H1 (cell line): Measurements from ENCODE around the gene TXNDC11.

Experiments
- BACH1 ChIP-seq: IDR thresholded peaks from 2 replicates; pipeline ENCODE4 v1.6.1; 2012; ENCODE audit warnings: low read length, improper control_type of control experiment
- BRCA1 ChIP-seq: IDR thresholded peaks from 2 replicates; pipeline ENCODE4 v1.6.1; 2012; ENCODE audit warnings: low read depth, low read length, improper control_type of control experiment
- CTCF ChIP-seq, 3 experiments: IDR thresholded peaks; 1 replicate in 2 of 3; 2 replicates in 1 of 3; pipeline versions ENCODE4 v1.5.1 to v1.6.1; 2011; ENCODE audit warnings: low read length in 3 of 3, mild to moderate bottlenecking in 3 of 3, inconsistent platforms in 2 of 3, low read depth in 1 of 3, moderate library complexity in 1 of 3; ENCODE audit not compliant: insufficient read depth in 1 of 3; ENCODE audit errors: control extremely low read depth in 1 of 3
- EGR1 ChIP-seq: IDR thresholded peaks from 2 replicates; pipeline ENCODE4 v1.6.1; 2011; ENCODE audit warnings: low read depth, low read length, borderline replicate concordance
- EP300 ChIP-seq, 2 experiments: IDR thresholded peaks; 1 replicate in 1 of 2; 2 replicates in 1 of 2; pipeline ENCODE4 v1.6.1; 2011 to 2012; ENCODE audit warnings: low read depth in 2 of 2, low read length in 2 of 2, mild to moderate bottlenecking in 2 of 2, borderline replicate concordance in 1 of 2, inconsistent platforms in 1 of 2, moderate library complexity in 1 of 2
- EZH2 ChIP-seq: fragments of 200-600 bp; sonication (generic); IDR thresholded peaks from 2 replicates; pipeline ENCODE4 v1.7.1; 2012; ENCODE audit warnings: low read depth, mild to moderate bottlenecking, moderate library complexity, low read length, inconsistent platforms; ENCODE audit not compliant: severe bottlenecking
- MAX ChIP-seq: IDR thresholded peaks from 2 replicates; pipeline ENCODE4 v1.6.1; 2012; ENCODE audit warnings: inconsistent platforms
- POLR2A ChIP-seq, 2 experiments: IDR thresholded peaks; 1 replicate in 1 of 2; 2 replicates in 1 of 2; pipeline ENCODE4 v1.6.1; 2011; ENCODE audit warnings: low read depth in 2 of 2, low read length in 2 of 2, mild to moderate bottlenecking in 2 of 2; ENCODE audit errors: control extremely low read depth in 1 of 2
- POLR2AphosphoS5 ChIP-seq: IDR thresholded peaks from 2 replicates; pipeline ENCODE4 v1.6.1; 2011; ENCODE audit warnings: low read depth, low read length
- RFX5 ChIP-seq: IDR thresholded peaks from 2 replicates; pipeline ENCODE4 v1.6.1; 2011; ENCODE audit warnings: low read depth, low read length, improper control_type of control experiment, borderline replicate concordance
- SP1 ChIP-seq: IDR thresholded peaks from 2 replicates; pipeline ENCODE4 v1.6.1; 2011; ENCODE audit warnings: low read depth, low read length
- SP2 ChIP-seq: IDR thresholded peaks from 2 replicates; pipeline ENCODE4 v1.6.1; 2012; ENCODE audit warnings: mild to moderate bottlenecking, low read length, inconsistent platforms
- TAF1 ChIP-seq: IDR thresholded peaks from 2 replicates; pipeline ENCODE4 v1.6.1; 2011; ENCODE audit warnings: mild to moderate bottlenecking, low read depth, low read length
- TCF12 ChIP-seq: IDR thresholded peaks from 2 replicates; pipeline ENCODE4 v1.6.1; 2011; ENCODE audit warnings: low read depth, mild to moderate bottlenecking, low read length

DNA sequence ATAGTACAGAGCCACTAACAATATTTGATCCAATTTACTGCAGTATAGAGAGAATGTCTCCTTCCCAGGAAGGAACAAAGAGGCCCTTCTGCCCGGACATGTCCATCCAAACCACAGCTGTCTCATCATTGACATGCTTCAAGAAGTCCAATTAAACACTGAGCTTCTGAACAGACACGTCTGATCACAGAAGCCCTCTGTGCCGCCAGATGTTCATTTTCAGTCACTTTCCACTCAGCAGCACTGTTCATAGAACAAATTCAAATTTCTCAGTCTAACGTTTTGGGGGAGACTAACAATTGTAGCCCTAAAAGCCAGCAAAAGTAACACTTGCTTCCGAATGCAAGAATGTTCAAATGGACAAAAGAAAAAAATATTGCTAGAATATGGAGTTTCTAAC, 39.1 kb upstream of the TXNDC11 start:
- no peak for TF ChIP-seq BRCA1
- no peak for TF ChIP-seq RFX5
- TF ChIP-seq SP2 = no peak
- TF ChIP-seq TAF1 = no peak
- no peak for TF ChIP-seq CTCF (IDR thresholded peaks at IDR 0.05; ENCODE audit: control extremely low read depth in 1 of 3, insufficient read depth in 1 of 3, low read depth in 1 of 3, low read length in 3 of 3)
- TF ChIP-seq SP1 = no peak
- no peak for TF ChIP-seq POLR2A (IDR thresholded peaks at IDR 0.05; ENCODE audit: control extremely low read depth in 1 of 2, low read depth in 2 of 2, low read length in 2 of 2)
- no peak for TF ChIP-seq EP300 (IDR thresholded peaks at IDR 0.05; ENCODE audit: borderline replicate concordance in 1 of 2, low read depth in 2 of 2, low read length in 2 of 2)
- no peak for TF ChIP-seq BACH1
- no peak for TF ChIP-seq EZH2
- no peak for TF ChIP-seq MAX
- no peak for TF ChIP-seq TCF12
- TF ChIP-seq POLR2AphosphoS5 = no peak
- no peak for TF ChIP-seq EGR1
